ENCODE results near the gene TSPAN10. TPM values are rescaled to one million over a fixed set of nuclear protein-coding genes. Genes with fewer than 3 reads are reported as not detected.

The TSPAN10 gene
- total RNA-seq, 2 experiments from 2014 or later = 0.17 TPM; not detected in 1

- intact Hi-C loops (cut with DNase I, micrococcal nuclease) = no loop called here
- H3K4me3 ChIP-seq (ENCODE audit: low read length) = no peak overlapping the region
- Mint-ChIP-seq H3K36me3 (ENCODE audit: low read depth) (peaks cover 5% of the 10 kb centered on the region), H3K4me3 (no peak overlapping the region), H3K27ac (peak overlapping the region; percentile 20), H3K4me1 (ENCODE audit: low read depth) (peaks cover 30% of the 10 kb centered on the region), H3K9me3 (no peaks in the 10 kb centered on the region), H3K27me3 (no peaks in the 10 kb centered on the region)
- no peaks in the 10 kb centered on the region for H3K27me3 ChIP-seq (ENCODE audit: control insufficient read depth in 1 of 2, insufficient read depth in 2 of 2, low read length in 2 of 2)
- no peak for DNase-seq
- peaks cover 12% of the 10 kb centered on the region for H3K36me3 ChIP-seq (ENCODE audit: insufficient read depth, low read length)
- CTCF ChIA-PET = no interaction called here
- peaks cover 51% of the 10 kb centered on the region for H3K4me1 ChIP-seq (ENCODE audit: insufficient read depth, low read length)
- H3K27ac ChIP-seq (ENCODE audit: low read depth in 1 of 2, low read length in 2 of 2) = no peak overlapping the region
- POLR2A ChIA-PET = no interaction called here
- ATAC-seq (ENCODE audit: poor library complexity) = no peak
- H3K9me3 ChIP-seq (ENCODE audit: control insufficient read depth in 1 of 2, insufficient read depth in 1 of 2, low read length in 2 of 2) = no peaks in the 10 kb centered on the region
- TF ChIP-seq, protein P1, sequence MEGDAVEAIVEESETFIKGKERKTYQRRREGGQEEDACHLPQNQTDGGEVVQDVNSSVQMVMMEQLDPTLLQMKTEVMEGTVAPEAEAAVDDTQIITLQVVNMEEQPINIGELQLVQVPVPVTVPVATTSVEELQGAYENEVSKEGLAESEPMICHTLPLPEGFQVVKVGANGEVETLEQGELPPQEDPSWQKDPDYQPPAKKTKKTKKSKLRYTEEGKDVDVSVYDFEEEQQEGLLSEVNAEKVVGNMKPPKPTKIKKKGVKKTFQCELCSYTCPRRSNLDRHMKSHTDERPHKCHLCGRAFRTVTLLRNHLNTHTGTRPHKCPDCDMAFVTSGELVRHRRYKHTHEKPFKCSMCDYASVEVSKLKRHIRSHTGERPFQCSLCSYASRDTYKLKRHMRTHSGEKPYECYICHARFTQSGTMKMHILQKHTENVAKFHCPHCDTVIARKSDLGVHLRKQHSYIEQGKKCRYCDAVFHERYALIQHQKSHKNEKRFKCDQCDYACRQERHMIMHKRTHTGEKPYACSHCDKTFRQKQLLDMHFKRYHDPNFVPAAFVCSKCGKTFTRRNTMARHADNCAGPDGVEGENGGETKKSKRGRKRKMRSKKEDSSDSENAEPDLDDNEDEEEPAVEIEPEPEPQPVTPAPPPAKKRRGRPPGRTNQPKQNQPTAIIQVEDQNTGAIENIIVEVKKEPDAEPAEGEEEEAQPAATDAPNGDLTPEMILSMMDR (IDR thresholded peaks at IDR 0.05) = no peak
These were observed 23.4 kb downstream of the TSPAN10 start for GRCh38 chr17:81660441-81660840.

- no peaks in the 10 kb centered on the region for H3K27me3 Mint-ChIP-seq
- H3K4me3 ChIP-seq (ENCODE audit: low read length) = no peak overlapping the region
- POLR2A ChIA-PET = interaction anchor here (1.0 to 2.6 kb wide), 3 partner anchors 21 to 149 kb away, joined by 3 to 22 read pairs (median 3); partner anchors contain the start of genes ACTG1, ARL16 and HGS
- intact Hi-C loops (cut with DNase I, micrococcal nuclease) = no loop called here
- peaks cover 42% of the 10 kb centered on the region for H3K4me1 Mint-ChIP-seq (ENCODE audit: low read depth)
- no peak overlapping the region for H3K4me3 Mint-ChIP-seq
- peaks cover 51% of the 10 kb centered on the region for H3K4me1 ChIP-seq (ENCODE audit: insufficient read depth, low read length)
- TF ChIP-seq, protein P1 (IDR thresholded peaks at IDR 0.05) = no peak
- DNase-seq (no peak), ATAC-seq (ENCODE audit: poor library complexity) (no peak)
- H3K36me3 Mint-ChIP-seq (ENCODE audit: low read depth) = peaks cover 17% of the 10 kb centered on the region
- peaks cover 12% of the 10 kb centered on the region for H3K36me3 ChIP-seq (ENCODE audit: insufficient read depth, low read length)
- peak overlapping the region; percentile 90 for H3K27ac Mint-ChIP-seq
- peak overlapping the region in 1 of 2 donors; percentile 23 for H3K27ac ChIP-seq (ENCODE audit: low read depth in 1 of 2, low read length in 2 of 2)
- CTCF ChIA-PET = no interaction called here
- no peaks in the 10 kb centered on the region for H3K9me3 Mint-ChIP-seq
- H3K27me3 ChIP-seq (ENCODE audit: control insufficient read depth in 1 of 2, insufficient read depth in 2 of 2, low read length in 2 of 2) = no peaks in the 10 kb centered on the region
- no peaks in the 10 kb centered on the region for H3K9me3 ChIP-seq (ENCODE audit: control insufficient read depth in 1 of 2, insufficient read depth in 1 of 2, low read length in 2 of 2)
These were observed 25.0 kb downstream of the TSPAN10 start for GRCh38 chr17:81662002-81662401.

GRCh38 chr17:81664051-81664470, 27.1 kb downstream of the TSPAN10 start:
- Histone ChIP-seq H3K9me3 (ENCODE audit: control insufficient read depth in 1 of 2, insufficient read depth in 1 of 2, low read length in 2 of 2) (no peaks in the 10 kb centered on the region), H3K27me3 (ENCODE audit: control insufficient read depth in 1 of 2, insufficient read depth in 2 of 2, low read length in 2 of 2) (no peaks in the 10 kb centered on the region), H3K27ac (ENCODE audit: low read depth in 1 of 2, low read length in 2 of 2) (peak overlapping the region in 1 of 2 donors; percentile 40), H3K4me3 (ENCODE audit: low read length) (no peak overlapping the region), H3K36me3 (ENCODE audit: insufficient read depth, low read length) (peaks cover 15% of the 10 kb centered on the region), H3K4me1 (ENCODE audit: insufficient read depth, low read length) (peaks cover 63% of the 10 kb centered on the region)
- Mint-ChIP-seq H3K36me3 (ENCODE audit: low read depth) (peaks cover 29% of the 10 kb centered on the region), H3K4me1 (ENCODE audit: low read depth) (peaks cover 50% of the 10 kb centered on the region), H3K27me3 (no peaks in the 10 kb centered on the region), H3K9me3 (no peaks in the 10 kb centered on the region), H3K27ac (peak overlapping the region; percentile 14), H3K4me3 (peak overlapping the region; percentile 54)
- ChIA-PET POLR2A (interaction anchor here (0.8 to 2.6 kb wide), 4 partner anchors 19 to 51 kb away, joined by 3 to 22 read pairs (median 4); partner anchors contain the start of genes ARL16, HGS, NPLOC4 and TSPAN10), CTCF (no interaction called here)
- intact Hi-C loops (cut with DNase I, micrococcal nuclease) = no loop called here
- TF ChIP-seq, protein P1 (IDR thresholded peaks at IDR 0.05) = no peak
- DNase-seq = no peak
- no peak for ATAC-seq (ENCODE audit: poor library complexity)
